ENCODE results near the gene IL37. TPM values are rescaled to one million over a fixed set of nuclear protein-coding genes. Genes with fewer than 3 reads are reported as not detected.

The IL37 gene
- total and polyA plus RNA-seq, 2 donors from 2014 or later: not detected

DNA sequence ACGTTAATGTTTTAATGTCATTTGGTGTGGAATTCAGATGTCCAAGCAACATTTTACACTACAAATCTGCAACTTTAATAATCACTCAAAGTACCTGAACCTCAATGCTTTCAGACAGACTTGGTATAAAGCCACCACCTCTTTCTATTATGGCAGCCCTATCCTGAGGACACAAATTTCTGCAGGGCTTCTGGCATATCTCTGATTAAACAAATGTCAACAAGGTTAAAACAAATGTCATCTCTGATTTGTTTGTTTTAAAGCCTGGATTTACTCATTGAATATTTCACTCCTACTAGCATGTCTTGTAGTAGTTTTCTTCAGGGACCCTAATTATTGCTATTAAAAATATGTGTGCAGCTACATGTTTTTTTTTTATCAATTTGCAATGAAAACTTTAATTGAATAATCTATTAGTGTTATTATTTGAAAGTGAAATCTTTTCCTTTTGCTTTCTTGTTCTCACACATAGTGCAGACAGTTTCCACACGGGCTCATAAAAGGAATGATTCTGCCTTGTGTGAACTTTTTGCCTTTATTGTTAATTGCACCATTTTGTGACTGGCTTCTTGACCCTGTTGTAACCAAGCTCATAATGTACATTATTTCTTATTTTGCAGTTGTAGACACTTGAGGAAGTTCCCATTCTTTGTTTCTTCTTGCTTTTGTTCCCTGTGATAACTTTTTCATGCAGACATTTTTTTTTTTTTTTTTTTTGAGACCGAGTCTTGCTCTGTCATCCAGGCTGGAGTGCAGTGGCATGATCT is 30.1 kb downstream of the IL37 start:
- FAIRE-seq: no peak
- intact Hi-C loops (cut with DNase I): loop anchor here (10.0 kb wide), 1 partner anchor 196 kb away; no protein-coding TSS in a partner anchor

GRCh38 chr2:112941753-112942653 is 31.0 kb downstream of the IL37 start:
- Histone ChIP-seq H3K9ac (ENCODE audit: low read length in 3 of 3) (no peak overlapping the region), H3K27ac (ENCODE audit: low read depth in 2 of 2, low read length in 2 of 2) (no peak overlapping the region), H3K27me3 (ENCODE audit: control insufficient read depth, insufficient read depth, low read length) (no peaks in the 10 kb centered on the region), H3K36me3 (ENCODE audit: control insufficient read depth in 2 of 3, insufficient read depth in 3 of 3, low read length in 3 of 3) (no peaks in the 10 kb centered on the region), H3K4me3 (ENCODE audit: low read length in 3 of 3) (no peak overlapping the region), H3K9me3 (ENCODE audit: control insufficient read depth in 2 of 3, insufficient read depth in 1 of 3, low read length in 3 of 3) (peaks cover 0 to 3% (median 0%) of the 10 kb centered on the region in 3 donors), H3K4me1 (ENCODE audit: control insufficient read depth in 2 of 3, insufficient read depth in 2 of 3, low read depth in 1 of 3, low read length in 3 of 3) (peaks cover 0 to 6% (median 0%) of the 10 kb centered on the region in 3 donors)
- FAIRE-seq: no peak
- TF ChIP-seq, protein P1, sequence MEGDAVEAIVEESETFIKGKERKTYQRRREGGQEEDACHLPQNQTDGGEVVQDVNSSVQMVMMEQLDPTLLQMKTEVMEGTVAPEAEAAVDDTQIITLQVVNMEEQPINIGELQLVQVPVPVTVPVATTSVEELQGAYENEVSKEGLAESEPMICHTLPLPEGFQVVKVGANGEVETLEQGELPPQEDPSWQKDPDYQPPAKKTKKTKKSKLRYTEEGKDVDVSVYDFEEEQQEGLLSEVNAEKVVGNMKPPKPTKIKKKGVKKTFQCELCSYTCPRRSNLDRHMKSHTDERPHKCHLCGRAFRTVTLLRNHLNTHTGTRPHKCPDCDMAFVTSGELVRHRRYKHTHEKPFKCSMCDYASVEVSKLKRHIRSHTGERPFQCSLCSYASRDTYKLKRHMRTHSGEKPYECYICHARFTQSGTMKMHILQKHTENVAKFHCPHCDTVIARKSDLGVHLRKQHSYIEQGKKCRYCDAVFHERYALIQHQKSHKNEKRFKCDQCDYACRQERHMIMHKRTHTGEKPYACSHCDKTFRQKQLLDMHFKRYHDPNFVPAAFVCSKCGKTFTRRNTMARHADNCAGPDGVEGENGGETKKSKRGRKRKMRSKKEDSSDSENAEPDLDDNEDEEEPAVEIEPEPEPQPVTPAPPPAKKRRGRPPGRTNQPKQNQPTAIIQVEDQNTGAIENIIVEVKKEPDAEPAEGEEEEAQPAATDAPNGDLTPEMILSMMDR (IDR thresholded peaks at IDR 0.05; ENCODE audit: borderline replicate concordance, extremely low read depth, insufficient read depth): peak; percentile 72
- intact Hi-C loops (cut with DNase I): loop anchor here (10.0 kb wide), 1 partner anchor 197 kb away; no protein-coding TSS in a partner anchor
- DNase-seq: peak; percentile 83 to 92 (median 85)

More for the DNA sequence above, 30.1 kb downstream of the IL37 start:
- TF ChIP-seq, protein P1 (IDR thresholded peaks at IDR 0.05; ENCODE audit: borderline replicate concordance, extremely low read depth, insufficient read depth): no peak
- H3K9ac ChIP-seq (ENCODE audit: low read length in 3 of 3): no peak overlapping the region
- no peak for DNase-seq
- no peak overlapping the region for H3K4me3 ChIP-seq (ENCODE audit: low read length in 3 of 3)
- peaks cover 0 to 6% (median 0%) of the 10 kb centered on the region in 3 donors for H3K4me1 ChIP-seq (ENCODE audit: control insufficient read depth in 2 of 3, insufficient read depth in 2 of 3, low read depth in 1 of 3, low read length in 3 of 3)
- no peaks in the 10 kb centered on the region for H3K36me3 ChIP-seq (ENCODE audit: control insufficient read depth in 2 of 3, insufficient read depth in 3 of 3, low read length in 3 of 3)
- no peak overlapping the region for H3K27ac ChIP-seq (ENCODE audit: low read depth in 2 of 2, low read length in 2 of 2)
- peaks cover 0 to 3% (median 0%) of the 10 kb centered on the region in 3 donors for H3K9me3 ChIP-seq (ENCODE audit: control insufficient read depth in 2 of 3, insufficient read depth in 1 of 3, low read length in 3 of 3)
- H3K27me3 ChIP-seq (ENCODE audit: control insufficient read depth, insufficient read depth, low read length): no peaks in the 10 kb centered on the region

DNA sequence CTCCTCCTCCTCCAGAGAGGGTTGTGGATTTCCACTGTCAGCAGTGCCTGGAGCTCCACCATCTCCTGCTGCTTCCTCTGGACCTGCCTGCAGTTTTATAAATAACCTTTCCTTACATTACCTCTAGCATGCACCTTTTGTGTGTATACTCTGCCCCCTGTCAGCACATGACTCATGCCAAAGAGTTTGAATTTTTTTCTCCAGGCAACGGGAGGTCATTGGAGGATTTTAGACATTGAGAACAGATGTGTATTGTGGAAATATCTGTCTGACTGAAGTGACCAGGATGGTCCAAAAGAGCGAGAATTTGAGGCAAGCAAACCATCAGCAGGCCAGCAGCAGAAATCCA is 31.7 kb downstream of the IL37 start:
- H3K4me3 ChIP-seq (ENCODE audit: low read length in 3 of 3): no peak overlapping the region
- H3K36me3 ChIP-seq (ENCODE audit: control insufficient read depth in 2 of 3, insufficient read depth in 3 of 3, low read length in 3 of 3): no peaks in the 10 kb centered on the region
- FAIRE-seq: no peak
- no peaks in the 10 kb centered on the region for H3K27me3 ChIP-seq (ENCODE audit: control insufficient read depth, insufficient read depth, low read length)
- DNase-seq: no peak
- intact Hi-C loops (cut with DNase I): loop anchor here (10.0 kb wide), 1 partner anchor 198 kb away; no protein-coding TSS in a partner anchor
- no peak overlapping the region for H3K27ac ChIP-seq (ENCODE audit: low read depth in 2 of 2, low read length in 2 of 2)
- peaks cover 0 to 6% (median 0%) of the 10 kb centered on the region in 3 donors for H3K4me1 ChIP-seq (ENCODE audit: control insufficient read depth in 2 of 3, insufficient read depth in 2 of 3, low read depth in 1 of 3, low read length in 3 of 3)
- no peak overlapping the region for H3K9ac ChIP-seq (ENCODE audit: low read length in 3 of 3)
- peaks cover 0 to 9% (median 0%) of the 10 kb centered on the region in 3 donors for H3K9me3 ChIP-seq (ENCODE audit: control insufficient read depth in 2 of 3, insufficient read depth in 1 of 3, low read length in 3 of 3)
- TF ChIP-seq, protein P1 (IDR thresholded peaks at IDR 0.05; ENCODE audit: borderline replicate concordance, extremely low read depth, insufficient read depth): no peak
